Gastroesophageal sphincter (tissue), 4 donors: ENCODE data around the gene ZNF627. TPM values are rescaled to one million over a fixed set of nuclear protein-coding genes. Genes with fewer than 3 reads are reported as not detected.

Source experiments
- ATAC-seq: fragments of 150-250 bp; one replicate; pipeline ENCODE4 v1.9.1; 2016; ENCODE audit warnings: mild to moderate bottlenecking, moderate library complexity
- H3K27ac ChIP-seq, 4 donors: fragments of 200-600 bp; sonication (generic) in 3 of 4; 1 replicate in 3 of 4; 2 replicates in 1 of 4; pipeline ENCODE4 v1.5.1; 2016 to 2019
- H3K27me3 ChIP-seq: fragments of 200-600 bp; sonication (generic); one replicate; pipeline ENCODE4 v1.5.1; 2019
- H3K36me3 ChIP-seq, 2 donors: fragments of 200-600 bp; sonication (generic); one replicate each; pipeline ENCODE4 v1.5.1; 2019; ENCODE audit warnings: control low read depth in 1 of 2
- H3K4me1 ChIP-seq, 3 donors: fragments of 200-600 bp; sonication (generic); 1 replicate in 2 of 3; 2 replicates in 1 of 3; pipeline ENCODE4 v1.5.1; 2016 to 2019; ENCODE audit warnings: control low read depth in 2 of 3
- H3K4me3 ChIP-seq, 2 donors: fragments of 200-600 bp; sonication (generic); one replicate each; pipeline ENCODE4 v1.5.1; 2019; ENCODE audit warnings: mild to moderate bottlenecking in 1 of 2, moderate library complexity in 1 of 2
- H3K9me3 ChIP-seq, 3 donors: fragments of 200-600 bp; sonication (generic); one replicate each; pipeline ENCODE4 v1.5.1; 2017 to 2019; ENCODE audit warnings: control low read depth in 2 of 3
- CTCF ChIP-seq, 4 experiments: fragments of 200-600 bp in 2 of 4; fragments of 450-650 bp in 2 of 4; sonication (generic) in 1 of 4; IDR thresholded peaks; one replicate each; pipeline ENCODE4 v1.5.1; 2017 to 2019; ENCODE audit warnings: antibody characterized with exemption in 4 of 4, mild to moderate bottlenecking in 2 of 4, moderate library complexity in 2 of 4
- EP300 ChIP-seq: sonication (generic); formaldehyde crosslinking; IDR thresholded peaks from one replicate; pipeline ENCODE4 v1.6.1; 2017; ENCODE audit warnings: antibody characterized with exemption, mild to moderate bottlenecking
- POLR2A ChIP-seq, 2 donors: fragments of 450-650 bp; IDR thresholded peaks; one replicate each; pipeline ENCODE4 v1.6.1; 2017; ENCODE audit warnings: antibody characterized with exemption in 2 of 2, mild to moderate bottlenecking in 2 of 2, moderate library complexity in 1 of 2
- POLR2AphosphoS5 ChIP-seq: sonication (generic); formaldehyde crosslinking; IDR thresholded peaks from one replicate; pipeline ENCODE4 v1.6.1; 2017; ENCODE audit warnings: antibody characterized with exemption
- WGBS, 2 donors: methylation state at CpG; one replicate each; pipeline ENCODE4 v1.1.5; 2018; ENCODE audit warnings: low coverage in 1 of 2; 5-methylcytosine and 5-hydroxymethylcytosine counted together
- total RNA-seq, 4 donors: library from RNA; depleted of rRNA; stranded (reverse); fragments of >200 nt; gene quantifications; one replicate each; pipeline ENCODE4 v1.1.0, GENCODE V29; 2016

ZNF627 gene
- total RNA-seq, 4 donors from 2014 or later, result 9.6 to 18.0 (median 10.4) TPM

- Histone ChIP-seq H3K4me3 (no peak overlapping the region), H3K9me3 (no peaks in the 10 kb centered on the region), H3K27me3 (no peaks in the 10 kb centered on the region), H3K4me1 (peaks cover 0 to 6% (median 0%) of the 10 kb centered on the region in 3 donors), H3K27ac (no peak overlapping the region), H3K36me3 (no peaks in the 10 kb centered on the region)
- no peak for ATAC-seq
- WGBS, 2 donors, result 83 to 100% methylated on average over 1 of the region's 6 CpGs
- TF ChIP-seq POLR2AphosphoS5 (no peak), POLR2A (IDR thresholded peaks at IDR 0.05) (no peak), EP300 (no peak), CTCF (IDR thresholded peaks at IDR 0.05) (no peak)
Observed at GRCh38 chr19:11586331-11586730, 11.0 kb upstream of the ZNF627 start.

GRCh38 chr19:11587302-11587974 is 9.8 kb upstream of the ZNF627 start:
- no peak for TF ChIP-seq EP300
- no peak for TF ChIP-seq POLR2A (IDR thresholded peaks at IDR 0.05)
- no peak for TF ChIP-seq POLR2AphosphoS5
- peak in 3 of 4 experiments; percentile 88 to 94 (median 93) for TF ChIP-seq CTCF (IDR thresholded peaks at IDR 0.05)
- H3K4me1 ChIP-seq, result peaks cover 0 to 6% (median 0%) of the 10 kb centered on the region in 3 donors
- no peaks in the 10 kb centered on the region for H3K36me3 ChIP-seq
- H3K27ac ChIP-seq, result peak overlapping the region in 1 of 4 donors; percentile 15
- H3K4me3 ChIP-seq, result no peak overlapping the region
- 0% methylated on average over 6 to 7 of the region's 7 CpGs for WGBS, 2 donors
- H3K27me3 ChIP-seq, result no peaks in the 10 kb centered on the region
- peak; percentile 87 for ATAC-seq
- no peaks in the 10 kb centered on the region for H3K9me3 ChIP-seq

- peak in 1 of 4 experiments; percentile 1 for TF ChIP-seq CTCF (IDR thresholded peaks at IDR 0.05)
- no peak for TF ChIP-seq EP300
- TF ChIP-seq POLR2A (IDR thresholded peaks at IDR 0.05), result no peak
- TF ChIP-seq POLR2AphosphoS5, result no peak
- no peaks in the 10 kb centered on the region for H3K9me3 ChIP-seq
- H3K36me3 ChIP-seq, result no peaks in the 10 kb centered on the region
- H3K27ac ChIP-seq, result peak overlapping the region in 1 of 4 donors; percentile 15
- 60 to 82% methylated on average over 3 to 8 of the region's 13 CpGs for WGBS, 2 donors
- H3K27me3 ChIP-seq, result no peaks in the 10 kb centered on the region
- H3K4me3 ChIP-seq, result no peak overlapping the region
- H3K4me1 ChIP-seq, result peaks cover 0 to 6% (median 0%) of the 10 kb centered on the region in 3 donors
- ATAC-seq, result peak; percentile 34
Observed at GRCh38 chr19:11587975-11588631, 9.2 kb upstream of the ZNF627 start.

GRCh38 chr19:11594084-11594483 is 3.2 kb upstream of the ZNF627 start:
- no peak for ATAC-seq
- TF ChIP-seq POLR2AphosphoS5 (no peak), EP300 (no peak), POLR2A (IDR thresholded peaks at IDR 0.05) (no peak), CTCF (IDR thresholded peaks at IDR 0.05) (no peak)
- 76 to 90% methylated on average over 3 to 4 of the region's 4 CpGs for WGBS, 2 donors
- H3K27me3 ChIP-seq, result no peaks in the 10 kb centered on the region
- no peak overlapping the region for H3K27ac ChIP-seq
- H3K9me3 ChIP-seq, result no peaks in the 10 kb centered on the region
- peaks cover 0 to 22% (median 7%) of the 10 kb centered on the region in 3 donors for H3K4me1 ChIP-seq
- no peak overlapping the region for H3K4me3 ChIP-seq
- H3K36me3 ChIP-seq, result no peaks in the 10 kb centered on the region
